Prostate gland (tissue), 2 donors: ENCODE data around the gene DACH1.

Experiments
- POLR2AphosphoS5 ChIP-seq: sonication (generic); formaldehyde crosslinking; IDR thresholded peaks from one replicate; pipeline ENCODE4 v1.6.1; 2017; ENCODE audit warnings: antibody characterized with exemption
- TF ChIP-seq, protein P1 (sequence below), 4 experiments: fragments of 200-600 bp in 2 of 4; fragments of 450-650 bp in 2 of 4; sonication (generic) in 2 of 4; IDR thresholded peaks; 1 replicate in 3 of 4; 2 replicates in 1 of 4; pipeline ENCODE4 v1.5.1; 2016 to 2019; ENCODE audit warnings: antibody characterized with exemption in 4 of 4, mild to moderate bottlenecking in 2 of 4, moderate library complexity in 2 of 4

DNA sequence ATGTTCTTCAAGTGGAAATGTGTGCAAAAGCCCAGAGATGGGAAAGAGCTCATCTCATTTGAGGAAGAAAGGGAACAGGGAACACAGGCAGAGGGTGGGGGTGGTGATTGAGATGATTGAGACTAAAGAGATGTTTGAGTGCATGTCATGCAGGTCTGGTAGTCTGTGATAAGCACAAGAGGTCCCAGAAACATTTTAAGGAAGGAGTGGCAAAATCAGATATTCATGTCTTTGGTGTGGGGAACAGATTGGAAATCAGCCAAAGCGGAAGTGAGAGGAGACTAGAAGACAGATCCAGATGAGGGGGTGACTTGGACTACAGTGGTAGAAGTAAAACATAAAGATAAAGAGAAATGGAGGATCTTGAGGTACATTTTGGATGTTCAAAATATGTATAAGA is 39.4 kb upstream of the DACH1 start:
- TF ChIP-seq, protein P1, sequence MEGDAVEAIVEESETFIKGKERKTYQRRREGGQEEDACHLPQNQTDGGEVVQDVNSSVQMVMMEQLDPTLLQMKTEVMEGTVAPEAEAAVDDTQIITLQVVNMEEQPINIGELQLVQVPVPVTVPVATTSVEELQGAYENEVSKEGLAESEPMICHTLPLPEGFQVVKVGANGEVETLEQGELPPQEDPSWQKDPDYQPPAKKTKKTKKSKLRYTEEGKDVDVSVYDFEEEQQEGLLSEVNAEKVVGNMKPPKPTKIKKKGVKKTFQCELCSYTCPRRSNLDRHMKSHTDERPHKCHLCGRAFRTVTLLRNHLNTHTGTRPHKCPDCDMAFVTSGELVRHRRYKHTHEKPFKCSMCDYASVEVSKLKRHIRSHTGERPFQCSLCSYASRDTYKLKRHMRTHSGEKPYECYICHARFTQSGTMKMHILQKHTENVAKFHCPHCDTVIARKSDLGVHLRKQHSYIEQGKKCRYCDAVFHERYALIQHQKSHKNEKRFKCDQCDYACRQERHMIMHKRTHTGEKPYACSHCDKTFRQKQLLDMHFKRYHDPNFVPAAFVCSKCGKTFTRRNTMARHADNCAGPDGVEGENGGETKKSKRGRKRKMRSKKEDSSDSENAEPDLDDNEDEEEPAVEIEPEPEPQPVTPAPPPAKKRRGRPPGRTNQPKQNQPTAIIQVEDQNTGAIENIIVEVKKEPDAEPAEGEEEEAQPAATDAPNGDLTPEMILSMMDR (IDR thresholded peaks at IDR 0.05) = no peak
- no peak for TF ChIP-seq POLR2AphosphoS5
